Stimulated activated CD4-positive, alpha-beta T cell treated with anti-CD3 and anti-CD28 coated beads, Interleukin-4, amount 100 ng/mL, for 48 hours (primary cell): Measurements from ENCODE around the gene CHST8.
"Not testable (repeated sequence)": the region's sequence is repeated elsewhere in the genome, so short reads cannot be mapped to it uniquely, and the experiment has no call there.

Source experiments
- DNase-seq, 2 donors: peaks; one replicate each; pipeline ENCODE4 v3.0.0-alpha.2; 2020; ENCODE audit warnings: low read depth in 2 of 2

The CHST8 gene

GRCh38 chr19:33621811-33622504, at the start of gene CHST8:
CHST8 (plus strand) TSS chr19:33621953; CDS start chr19:33689262, 67,309 bp downstream.
- DNase-seq: no peak

GRCh38 chr19:33572929-33573328, 48.8 kb upstream of the CHST8 start:
- DNase-seq: no peak

GRCh38 chr19:33574824-33575223, 46.9 kb upstream of the CHST8 start:
- no peak for DNase-seq

DNA sequence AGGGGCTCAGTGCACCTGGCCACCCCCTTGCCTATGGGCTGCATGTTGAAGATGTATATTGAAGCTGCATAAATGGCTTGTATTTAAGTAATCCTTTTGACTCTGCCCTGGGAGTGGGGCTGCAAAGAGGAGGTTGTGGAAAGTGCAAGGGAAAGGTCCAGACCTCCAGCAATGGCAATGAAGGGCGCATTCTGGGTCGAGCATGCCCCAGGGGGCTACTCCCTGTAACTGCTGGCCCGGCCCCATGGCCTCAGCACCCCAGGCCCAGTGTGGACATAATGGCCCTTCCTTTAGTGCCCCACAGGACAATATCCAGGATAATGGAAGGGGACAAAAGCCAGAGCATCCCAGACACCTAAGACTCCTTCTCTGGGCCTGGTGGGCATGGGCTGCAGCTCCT, 43.1 kb upstream of the CHST8 start:
- no peak for DNase-seq

GRCh38 chr19:33580026-33580644, 41.6 kb upstream of the CHST8 start:
- DNase-seq: no peak

DNA sequence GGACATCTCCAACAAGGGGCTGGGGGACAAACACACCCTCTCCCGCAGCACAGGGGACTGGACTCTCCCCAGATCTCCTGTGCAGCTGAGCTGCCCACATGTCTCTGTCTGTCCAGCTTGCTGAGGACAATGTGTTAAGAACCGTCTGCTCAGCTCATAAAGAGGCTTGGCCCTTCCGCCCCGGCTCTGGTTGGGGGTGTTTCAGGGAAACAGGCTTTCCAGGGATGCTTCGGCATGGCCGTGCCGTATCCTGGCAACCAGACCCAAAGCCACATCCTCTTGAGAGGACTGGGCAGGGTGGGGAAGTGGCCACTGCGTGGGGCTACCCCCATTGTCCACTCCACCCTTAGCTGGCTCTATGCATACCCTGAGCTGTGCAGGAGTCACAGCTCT, 41.1 kb upstream of the CHST8 start:
- DNase-seq: no peak

GRCh38 chr19:33582914-33583313, 38.8 kb upstream of the CHST8 start:
- DNase-seq: no peak

- no peak for DNase-seq
Observed at GRCh38 chr19:33587150-33587549, 34.6 kb upstream of the CHST8 start.

DNA sequence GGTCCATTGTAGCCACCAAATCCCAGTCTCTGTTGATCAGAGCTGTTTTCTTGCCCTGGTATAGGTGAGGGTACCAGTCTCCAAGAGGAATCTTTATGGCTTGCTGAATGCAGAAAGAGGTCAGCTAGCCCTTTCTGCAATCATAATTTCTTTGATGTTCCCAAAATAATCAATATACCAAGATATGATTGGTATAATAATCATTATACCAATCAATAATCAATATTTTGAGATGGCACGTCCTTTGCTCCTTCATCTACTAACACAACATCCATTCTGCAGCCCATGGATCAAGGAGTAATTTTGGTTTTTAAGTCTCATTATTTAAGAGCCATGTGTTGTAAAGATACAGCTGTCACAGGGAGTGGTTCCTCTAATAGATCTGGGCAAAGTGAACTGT, 31.5 kb upstream of the CHST8 start:
- no peak for DNase-seq

- no peak for DNase-seq
Observed at GRCh38 chr19:33595783-33596182, 26.0 kb upstream of the CHST8 start.

- DNase-seq: no peak
Observed at GRCh38 chr19:33601583-33601982, 20.2 kb upstream of the CHST8 start.

DNA sequence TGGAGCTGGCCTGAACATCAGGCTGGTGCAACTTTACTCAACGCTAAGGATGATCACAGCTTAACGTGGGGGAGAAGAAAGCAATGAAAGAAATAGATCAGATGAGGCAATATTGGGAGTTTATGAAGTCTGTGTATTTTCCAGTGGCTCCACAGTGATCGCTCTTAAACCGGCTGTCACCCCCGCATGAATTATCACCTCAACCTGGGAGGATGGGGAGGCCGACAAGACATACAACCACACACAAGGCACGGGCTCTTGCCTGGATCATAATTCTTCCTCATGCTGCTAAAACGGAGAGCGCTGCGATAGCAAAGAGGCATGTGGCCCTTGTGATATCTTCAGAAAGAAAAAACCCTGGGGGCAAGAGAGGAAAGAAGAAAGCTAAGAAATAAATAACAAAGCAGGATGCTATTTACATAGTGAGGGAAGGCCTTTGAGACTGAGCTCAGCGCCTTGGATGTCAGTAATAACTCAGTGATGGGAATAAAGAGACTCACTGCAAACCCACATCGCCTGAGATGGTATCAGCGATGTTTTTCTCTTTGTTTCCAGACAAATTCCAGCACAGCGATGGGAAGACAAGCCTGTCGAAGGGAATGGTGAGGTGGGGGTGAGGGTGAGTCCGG, 19.1 kb upstream of the CHST8 start:
- DNase-seq: no peak

- DNase-seq: no peak
Observed at GRCh38 chr19:33603377-33603776, 18.4 kb upstream of the CHST8 start.

DNA sequence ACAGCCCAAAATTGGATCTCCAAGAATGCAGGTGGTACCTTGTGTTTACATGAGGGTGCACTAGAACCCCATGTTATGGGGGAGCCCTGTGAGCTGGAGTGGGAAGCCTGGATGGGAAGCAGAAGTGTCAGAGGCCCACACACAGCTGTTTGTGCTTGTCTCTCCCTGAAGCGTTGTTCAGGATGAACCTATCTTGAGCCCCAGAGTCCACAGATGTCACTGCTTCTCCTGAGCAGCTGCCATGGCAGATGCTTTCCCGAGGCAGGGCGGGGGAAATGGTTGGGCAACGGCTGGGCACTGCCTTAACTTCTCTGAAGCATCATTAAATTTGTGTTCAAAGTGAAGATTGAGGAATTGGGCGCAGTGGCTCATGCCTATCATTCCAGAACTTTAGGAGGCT, 17.1 kb upstream of the CHST8 start:
- DNase-seq: no peak

GRCh38 chr19:33605803-33606295, 15.9 kb upstream of the CHST8 start:
- not testable (repeated sequence) for DNase-seq

- no peak for DNase-seq
Observed at GRCh38 chr19:33606556-33606955, 15.2 kb upstream of the CHST8 start.

DNA sequence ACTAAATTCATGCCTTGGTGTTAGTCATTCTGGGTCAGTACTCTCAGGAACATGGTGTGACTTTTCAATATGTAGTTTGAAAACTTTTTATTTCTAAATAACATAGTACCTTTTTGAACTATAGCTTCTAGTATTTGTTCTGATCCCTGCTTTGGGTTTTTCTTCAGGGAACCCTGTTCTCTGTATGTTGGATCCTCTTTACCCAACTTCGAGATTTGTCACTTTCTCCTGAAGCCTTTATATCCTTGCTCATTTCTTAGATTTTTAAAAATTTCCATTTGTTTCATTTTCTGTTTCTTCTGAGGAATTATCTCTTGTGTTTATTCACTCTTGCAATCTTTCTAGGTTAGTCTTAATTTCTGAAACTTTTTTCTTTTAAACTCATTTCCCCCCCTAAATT, 12.4 kb upstream of the CHST8 start:
- DNase-seq: no peak

DNA sequence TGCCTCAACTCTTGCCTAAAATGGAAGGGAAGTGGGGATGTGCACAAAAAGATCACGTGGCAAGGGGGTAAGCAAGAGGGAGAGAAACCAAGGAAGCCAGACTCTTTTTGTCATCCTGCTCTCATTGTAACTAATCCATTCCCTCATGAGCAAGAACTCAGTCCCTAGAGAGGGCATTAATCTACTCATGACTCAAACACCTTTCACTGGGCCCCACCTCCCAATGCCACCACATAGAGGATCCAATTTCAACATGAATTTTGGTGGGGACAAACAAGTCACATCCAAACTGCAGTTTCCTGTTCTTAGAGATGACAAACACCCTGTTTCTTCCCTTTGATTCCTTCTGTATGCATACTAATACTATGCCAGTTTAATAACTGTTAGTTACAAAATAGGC, 11.2 kb upstream of the CHST8 start:
- DNase-seq: no peak

DNA sequence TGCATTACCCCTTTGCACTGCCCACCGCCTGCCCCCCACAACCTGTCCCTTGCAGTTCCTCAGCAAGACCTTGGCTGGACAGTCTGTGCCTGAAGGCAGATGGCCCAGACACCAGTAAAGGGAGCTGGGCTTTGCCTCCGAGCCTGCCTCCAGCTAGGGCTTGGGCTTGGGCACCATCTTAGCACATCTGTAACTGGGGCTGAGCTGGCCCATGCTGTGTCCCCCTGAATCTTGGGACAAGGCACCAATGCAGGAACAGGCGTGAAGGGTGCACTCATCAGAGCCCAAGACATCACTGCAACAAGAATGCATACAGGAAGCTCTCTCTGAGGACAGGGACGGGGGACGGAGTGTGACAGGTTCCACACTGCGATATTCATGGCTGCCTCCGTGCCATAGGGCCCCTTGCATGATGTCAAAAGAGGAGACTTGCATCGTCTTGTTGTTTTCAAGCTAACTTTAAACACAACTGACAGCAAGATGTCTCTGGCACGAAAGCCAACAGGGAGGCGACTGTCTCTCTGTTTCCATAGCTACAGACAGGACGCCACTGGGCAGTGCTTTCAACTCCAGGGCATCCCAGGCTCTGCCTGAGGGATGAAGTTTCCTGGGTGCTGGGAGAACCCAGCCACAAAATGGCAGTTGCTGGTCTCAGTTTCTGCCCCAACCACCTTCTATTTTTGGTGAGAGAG, 8.7 kb upstream of the CHST8 start:
- no peak for DNase-seq

GRCh38 chr19:33613620-33614000, 8.1 kb upstream of the CHST8 start:
- DNase-seq: no peak

GRCh38 chr19:33616346-33616745, 5.4 kb upstream of the CHST8 start:
- DNase-seq: no peak

DNA sequence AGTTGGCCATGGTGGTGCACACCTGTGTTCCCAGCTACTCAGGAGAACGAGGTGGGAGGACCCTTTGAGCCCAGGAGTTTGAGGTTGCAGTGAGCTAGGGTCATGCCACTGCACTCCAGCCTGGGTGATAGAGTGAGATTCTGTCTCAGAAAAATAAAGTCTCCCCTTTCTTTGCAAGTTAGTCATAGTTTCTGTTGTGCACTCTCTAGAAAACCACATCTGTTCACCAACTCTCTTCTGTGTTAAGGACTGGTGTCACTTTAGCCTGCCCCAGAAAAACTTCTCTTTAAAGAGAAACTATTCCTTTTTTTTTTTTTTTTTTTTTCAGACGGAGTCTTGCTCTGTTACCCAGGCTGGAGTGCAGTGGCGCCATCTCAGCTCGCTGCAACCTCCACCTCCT, 4.9 kb upstream of the CHST8 start:
- no peak for DNase-seq

DNA sequence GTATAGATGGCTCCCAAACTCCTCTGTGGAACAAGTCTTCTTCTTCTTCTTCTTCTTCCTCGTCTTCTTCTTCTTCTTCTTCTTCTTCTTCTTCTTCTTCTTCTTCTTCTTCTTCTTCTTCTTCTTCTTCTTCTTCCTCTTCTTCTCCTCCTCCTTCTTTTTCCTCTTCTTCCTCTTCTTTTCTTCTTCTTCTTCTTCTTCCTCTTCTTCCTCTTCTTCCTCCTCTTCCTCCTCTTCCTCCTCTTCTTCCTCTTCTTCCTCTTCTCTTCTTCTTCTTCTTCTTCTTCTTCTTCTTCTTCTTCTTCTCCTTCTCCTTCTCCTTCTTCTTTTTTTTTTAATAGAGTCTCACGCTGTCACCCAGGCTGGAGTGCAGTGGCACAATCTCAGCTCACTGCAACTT, 3.4 kb upstream of the CHST8 start:
- not testable (repeated sequence) for DNase-seq
